HG03378 (cell line): ENCODE results near the gene NELFCD.
"Not testable (repeated sequence)": the region's sequence is repeated elsewhere in the genome, so short reads cannot be mapped to it uniquely, and the experiment has no call there.

Experiments
- ATAC-seq: cut with Tn5 transposase; IDR thresholded peaks from one replicate; pipeline ENCODE4 v1.9.1; 2021; ENCODE audit warnings: mild to moderate bottlenecking, moderate library complexity; ENCODE audit not compliant: unreplicated experiment

NELFCD gene

DNA sequence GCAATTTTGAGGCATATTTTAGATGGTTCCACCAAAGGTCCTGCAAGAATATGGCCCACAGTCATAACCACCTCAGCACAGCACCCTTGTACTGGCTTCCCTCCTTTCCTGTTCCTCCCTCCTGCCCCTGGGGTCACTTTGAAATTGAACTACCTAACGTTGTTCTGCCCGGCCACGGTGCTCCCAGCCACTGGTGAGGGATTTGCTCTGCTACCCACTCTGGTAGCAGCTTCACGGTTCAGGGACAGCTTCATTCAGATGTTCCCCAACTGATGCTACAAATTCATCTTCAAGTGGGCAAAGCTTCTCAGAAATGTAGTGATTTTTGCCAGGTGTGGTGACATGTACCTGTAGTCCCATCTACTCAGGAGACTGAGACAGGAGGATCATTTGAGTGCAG, 7.9 kb upstream of the NELFCD start:
- no peak for ATAC-seq

- no peak for ATAC-seq
Observed at GRCh38 chr20:58973866-58974265, 7.2 kb upstream of the NELFCD start.

- no peak for ATAC-seq
Observed at GRCh38 chr20:58975353-58975752, 5.7 kb upstream of the NELFCD start.

- no peak for ATAC-seq
Observed at GRCh38 chr20:58976061-58976730, 4.9 kb upstream of the NELFCD start.

DNA sequence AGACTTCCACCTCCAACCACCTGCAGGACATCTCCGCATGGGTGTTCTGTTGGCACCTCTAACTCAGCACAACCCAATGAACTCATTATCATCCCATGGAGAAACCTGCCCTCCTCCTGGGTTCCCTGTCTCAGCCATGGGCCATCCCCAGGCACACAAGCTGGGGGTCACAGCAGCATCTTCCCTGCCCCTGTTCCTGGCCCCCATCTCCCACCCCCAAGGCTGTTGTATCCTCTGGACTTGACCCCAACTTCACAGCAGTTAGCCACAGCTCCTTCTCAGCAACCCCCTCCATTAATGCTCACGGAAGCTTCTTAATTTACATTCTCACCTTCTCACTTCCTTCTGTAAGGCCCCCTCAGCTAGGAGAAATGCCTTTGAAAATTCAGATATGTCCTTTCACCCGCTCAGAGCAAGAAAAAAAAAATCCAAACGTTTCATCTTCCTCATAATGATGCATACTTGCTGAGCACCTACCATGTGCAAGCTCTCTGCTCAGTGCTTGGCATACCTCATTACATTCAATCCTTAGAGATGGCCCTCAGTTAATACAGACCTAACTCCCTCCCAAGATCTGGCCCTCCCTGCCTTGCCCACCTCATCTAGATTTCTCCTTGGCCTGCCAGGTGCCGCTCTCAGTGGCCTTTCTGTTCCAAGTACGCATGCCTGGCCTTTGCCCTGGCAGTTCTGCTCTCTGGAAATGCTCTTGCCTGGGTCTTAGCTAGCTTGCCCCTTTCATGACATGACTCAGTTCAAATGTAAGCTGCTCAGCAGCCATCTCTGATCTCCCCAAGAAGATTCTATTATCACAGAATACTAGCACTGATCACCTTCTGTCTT, 2.5 kb upstream of the NELFCD start:
- ATAC-seq = no peak

- ATAC-seq = no peak
Observed at GRCh38 chr20:58981628-58982364, 740 bp downstream of the NELFCD start.

DNA sequence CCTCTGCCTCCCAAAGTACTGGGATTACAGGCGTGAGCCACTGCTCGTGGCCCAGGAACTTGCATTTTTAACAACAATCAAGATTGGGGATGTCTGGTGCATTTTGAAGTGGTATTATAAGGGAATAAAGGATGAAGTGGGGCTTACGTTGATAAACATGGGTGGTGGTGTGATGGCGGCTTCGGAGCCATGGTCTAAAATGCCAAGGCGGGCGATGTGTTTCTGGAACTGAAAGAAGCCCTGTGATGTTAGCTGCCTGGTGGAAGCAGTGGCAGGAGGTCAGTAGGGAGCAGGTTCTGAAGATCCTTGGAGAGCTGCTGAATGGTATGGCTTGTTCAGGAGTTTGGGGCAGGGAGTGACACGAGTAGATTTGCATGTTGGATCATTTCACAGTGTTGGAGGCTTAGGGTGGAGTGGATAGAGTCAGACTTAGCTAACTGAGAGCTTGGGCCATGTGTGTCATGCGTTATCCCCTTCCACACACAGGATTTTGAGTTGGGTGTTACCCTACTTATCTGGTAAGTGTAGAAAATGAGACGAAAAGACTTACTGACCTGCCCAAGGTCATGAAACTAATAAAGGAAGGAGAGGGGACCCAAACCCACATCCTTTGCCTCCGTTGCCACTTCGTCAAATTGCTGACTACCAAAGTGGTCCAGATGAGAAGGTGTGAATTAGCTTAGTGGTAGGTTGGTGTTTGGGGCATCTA, 1.5 kb downstream of the NELFCD start:
- no peak for ATAC-seq

- not testable (repeated sequence) for ATAC-seq
Observed at GRCh38 chr20:58983115-58983468, 2.0 kb downstream of the NELFCD start.

- ATAC-seq = no peak
Observed at GRCh38 chr20:58984691-58985090, 3.6 kb downstream of the NELFCD start.

DNA sequence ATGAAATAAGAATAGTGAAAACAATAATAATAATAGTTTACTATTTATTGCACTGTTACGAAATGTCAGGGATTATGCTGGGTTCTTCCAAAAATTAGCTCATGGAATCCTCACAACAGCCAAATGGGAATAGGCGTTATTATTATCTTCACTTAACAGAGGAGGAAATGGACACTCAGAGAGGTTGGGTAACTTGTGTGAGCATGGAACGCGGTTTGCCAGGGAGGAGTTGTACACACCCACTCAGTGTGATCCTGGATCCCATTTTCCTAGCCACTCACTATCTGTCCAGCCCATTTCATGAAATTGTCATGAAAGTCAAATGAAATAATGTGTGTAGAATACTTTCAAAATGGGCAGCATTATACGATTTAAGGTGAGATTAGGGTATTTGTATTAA, 4.6 kb downstream of the NELFCD start:
- ATAC-seq = no peak

GRCh38 chr20:58986286-58986967, 5.4 kb downstream of the NELFCD start:
- ATAC-seq = no peak

GRCh38 chr20:58986968-58987517, 6.0 kb downstream of the NELFCD start:
- ATAC-seq = no peak

- ATAC-seq = no peak
Observed at GRCh38 chr20:58987790-58988564, 6.9 kb downstream of the NELFCD start.

DNA sequence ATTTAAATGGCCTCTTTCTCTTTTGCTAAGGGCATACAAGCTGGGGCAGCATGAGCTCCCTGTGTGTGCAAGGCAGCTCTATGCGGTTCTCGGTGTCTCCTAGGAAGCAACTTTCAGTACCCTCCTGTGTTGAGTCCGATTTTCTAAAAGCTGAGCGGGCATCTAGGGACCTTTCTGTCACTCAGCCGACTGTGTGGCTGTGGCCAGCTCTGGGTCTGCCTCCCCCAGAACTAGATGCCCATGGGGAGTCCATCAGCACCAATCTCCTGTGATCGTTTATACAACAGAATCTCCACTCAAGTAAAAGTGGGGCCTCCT, 7.5 kb downstream of the NELFCD start:
- ATAC-seq = no peak

DNA sequence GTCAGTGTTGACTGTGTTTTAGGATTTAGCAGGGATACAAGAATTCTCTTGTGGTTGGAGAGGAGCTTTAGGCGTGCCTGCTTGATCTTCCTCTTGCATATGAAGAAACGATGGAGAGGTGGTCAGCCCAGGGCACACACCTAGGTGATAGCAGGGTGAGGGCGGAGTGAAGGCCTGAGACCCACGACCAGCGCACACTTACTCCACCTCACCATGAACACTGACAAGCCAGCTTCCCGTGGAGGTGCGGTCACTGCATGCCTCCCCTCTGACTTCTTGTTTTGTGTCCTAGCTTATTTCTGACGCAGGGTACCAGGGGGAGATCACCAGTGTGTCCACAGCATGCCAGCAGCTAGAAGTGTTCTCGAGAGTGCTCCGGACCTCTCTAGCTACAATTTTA, 8.1 kb downstream of the NELFCD start:
- no peak for ATAC-seq

DNA sequence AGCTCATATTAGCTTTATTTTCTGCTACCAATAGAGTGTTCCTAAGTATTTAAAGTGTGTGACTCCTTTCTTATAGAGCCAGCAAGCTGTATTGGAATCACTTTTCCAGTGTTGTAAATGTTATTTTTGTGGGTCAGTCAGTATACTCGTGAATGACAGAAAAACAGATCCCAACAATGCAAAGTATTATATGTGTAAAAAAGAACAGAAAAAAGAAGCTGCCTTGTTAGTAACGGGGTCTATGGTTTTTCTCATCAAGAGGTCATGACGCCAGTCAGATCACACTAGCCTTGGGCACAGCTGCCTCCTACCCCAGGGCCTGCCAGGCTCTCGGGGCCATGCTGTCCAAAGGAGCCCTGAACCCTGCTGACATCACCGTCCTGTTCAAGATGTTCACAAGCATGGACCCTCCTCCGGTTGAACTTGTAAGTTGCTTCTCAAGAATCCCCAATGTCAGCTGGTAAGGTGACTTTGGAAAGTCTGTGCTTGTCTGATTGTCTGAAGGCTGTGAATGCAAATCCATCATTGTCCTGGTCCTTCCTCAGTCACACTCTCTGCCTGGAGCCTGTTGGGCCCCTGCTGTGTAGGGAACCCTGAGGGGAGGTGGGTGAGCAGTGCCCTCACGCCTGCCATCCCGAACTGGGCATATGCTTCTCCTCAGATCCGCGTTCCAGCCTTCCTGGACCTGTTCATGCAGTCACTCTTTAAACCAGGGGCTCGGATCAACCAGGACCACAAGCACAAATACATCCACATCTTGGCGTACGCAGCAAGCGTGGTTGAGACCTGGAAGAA, 9.8 kb downstream of the NELFCD start:
- no peak for ATAC-seq

DNA sequence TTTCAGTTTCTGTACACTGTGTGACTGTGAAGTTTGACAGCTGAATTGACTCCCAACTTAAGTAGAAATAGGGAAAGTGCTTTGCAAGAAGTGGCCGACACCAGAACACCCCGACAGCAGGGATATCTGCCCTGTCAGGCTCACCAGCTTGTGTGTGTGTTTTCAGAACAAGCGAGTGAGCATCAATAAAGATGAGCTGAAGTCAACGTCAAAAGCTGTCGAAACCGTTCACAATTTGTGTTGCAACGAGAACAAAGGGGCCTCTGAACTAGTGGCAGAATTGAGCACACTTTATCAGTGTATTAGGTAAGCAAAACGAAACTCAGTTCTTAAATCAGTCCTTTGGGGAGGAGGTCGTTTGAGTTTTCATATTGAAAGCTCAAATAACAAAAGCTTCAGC, 10.7 kb downstream of the NELFCD start:
- ATAC-seq = no peak

GRCh38 chr20:58992911-58993310, 11.9 kb downstream of the NELFCD start:
- no peak for ATAC-seq
